Mesendoderm (in vitro differentiated cells): ENCODE results near the gene ARHGAP26.

Experiments used
- DNase-seq: peaks from one replicate; pipeline ENCODE4 v3.0.0; 2013
- H2AK5ac ChIP-seq: 2 replicates; pipeline ENCODE4 v1.6.1; 2013; ENCODE audit warnings: low read length, inconsistent platforms
- H2BK120ac ChIP-seq: 2 replicates; pipeline ENCODE4 v1.6.1; 2013; ENCODE audit warnings: low read depth, mild to moderate bottlenecking, low read length, moderate library complexity, mixed read lengths
- H2BK15ac ChIP-seq: replicated peaks from 2 replicates; pipeline ENCODE4 v1.6.1; 2013; ENCODE audit warnings: low read depth, mild to moderate bottlenecking, moderate library complexity
- H2BK5ac ChIP-seq: 2 replicates; pipeline ENCODE4 v1.6.1; 2013; ENCODE audit warnings: low read length, inconsistent platforms
- H3K18ac ChIP-seq: 2 replicates; pipeline ENCODE4 v1.6.1; 2013; ENCODE audit warnings: mild to moderate bottlenecking, low read length, mixed read lengths
- H3K23ac ChIP-seq: one replicate; pipeline ENCODE4 v1.6.1; 2013; ENCODE audit warnings: low read length
- H3K27ac ChIP-seq: 2 replicates; pipeline ENCODE4 v1.5.1; 2013; ENCODE audit warnings: low read depth, mild to moderate bottlenecking, inconsistent platforms, low read length, moderate library complexity
- H3K27me3 ChIP-seq: 2 replicates; pipeline ENCODE4 v1.6.1; 2013; ENCODE audit warnings: low read length, control low read depth, mild to moderate bottlenecking, inconsistent platforms; ENCODE audit not compliant: insufficient read depth, poor library complexity
- H3K36me3 ChIP-seq: 2 replicates; pipeline ENCODE4 v1.6.1; 2013; ENCODE audit warnings: low read length, inconsistent platforms; ENCODE audit not compliant: control insufficient read depth, insufficient read depth
- H3K4ac ChIP-seq: one replicate; pipeline ENCODE4 v1.6.1; 2013; ENCODE audit warnings: low read depth, mild to moderate bottlenecking, low read length, moderate library complexity
- H3K4me1 ChIP-seq: 2 replicates; pipeline ENCODE4 v1.6.1; 2013; ENCODE audit warnings: low read depth, low read length, inconsistent platforms; ENCODE audit not compliant: control insufficient read depth
- H3K4me2 ChIP-seq: 2 replicates; pipeline ENCODE4 v1.6.1; 2013; ENCODE audit warnings: low read length
- H3K4me3 ChIP-seq: 2 replicates; pipeline ENCODE4 v1.5.1; 2013; ENCODE audit warnings: mild to moderate bottlenecking, low read length
- H3K56ac ChIP-seq: one replicate; pipeline ENCODE4 v1.6.1; 2013; ENCODE audit warnings: low read length
- H3K79me1 ChIP-seq: 2 replicates; pipeline ENCODE4 v1.6.1; 2013; ENCODE audit warnings: low read length, inconsistent platforms
- H3K79me2 ChIP-seq: 2 replicates; pipeline ENCODE4 v1.6.1; 2013; ENCODE audit warnings: mild to moderate bottlenecking, low read length; ENCODE audit not compliant: control insufficient read depth, insufficient read depth
- H3K9ac ChIP-seq: 2 replicates; pipeline ENCODE4 v1.6.1; 2013; ENCODE audit warnings: low read length, inconsistent platforms
- H4K5ac ChIP-seq: one replicate; pipeline ENCODE4 v1.6.1; 2013; ENCODE audit warnings: low read length
- H4K8ac ChIP-seq: one replicate; pipeline ENCODE4 v1.6.1; 2013; ENCODE audit warnings: low read depth, mild to moderate bottlenecking, control low read depth, low read length, moderate library complexity
- WGBS: extraction: QIAGEN DNeasy Blood & Tissue Kit; methylation state at CpG from one replicate; pipeline ENCODE4 v1.1.7; 2013; ENCODE audit warnings: low lambda C conversion rate, missing lambda C conversion rate; ENCODE audit not compliant: insufficient coverage; ENCODE audit errors: extremely low coverage; 5-methylcytosine and 5-hydroxymethylcytosine counted together

Gene ARHGAP26

DNA sequence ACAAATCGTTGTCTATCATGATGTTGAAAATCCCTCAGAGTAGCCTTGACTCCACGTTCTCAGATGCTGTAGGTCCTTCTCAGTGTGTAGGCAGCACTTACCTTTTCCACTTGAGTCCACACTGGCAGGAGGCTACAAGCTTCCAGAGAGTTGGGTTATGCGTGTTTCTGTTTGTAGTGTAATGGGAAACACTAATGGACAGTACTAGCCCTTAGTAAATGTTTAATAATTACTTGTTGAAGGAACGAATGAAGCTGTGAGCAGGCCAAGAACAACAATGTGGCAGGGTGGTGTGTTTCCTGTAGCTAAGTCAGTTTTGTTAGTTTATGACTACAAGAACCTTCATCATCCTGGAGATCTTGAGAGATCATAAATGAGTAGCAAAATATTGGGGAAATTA lies 83.5 kb downstream of the ARHGAP26 start:
- H3K4me2 ChIP-seq: no peak overlapping the region
- no peak overlapping the region for H2AK5ac ChIP-seq
- H4K8ac ChIP-seq: no peak overlapping the region

DNA sequence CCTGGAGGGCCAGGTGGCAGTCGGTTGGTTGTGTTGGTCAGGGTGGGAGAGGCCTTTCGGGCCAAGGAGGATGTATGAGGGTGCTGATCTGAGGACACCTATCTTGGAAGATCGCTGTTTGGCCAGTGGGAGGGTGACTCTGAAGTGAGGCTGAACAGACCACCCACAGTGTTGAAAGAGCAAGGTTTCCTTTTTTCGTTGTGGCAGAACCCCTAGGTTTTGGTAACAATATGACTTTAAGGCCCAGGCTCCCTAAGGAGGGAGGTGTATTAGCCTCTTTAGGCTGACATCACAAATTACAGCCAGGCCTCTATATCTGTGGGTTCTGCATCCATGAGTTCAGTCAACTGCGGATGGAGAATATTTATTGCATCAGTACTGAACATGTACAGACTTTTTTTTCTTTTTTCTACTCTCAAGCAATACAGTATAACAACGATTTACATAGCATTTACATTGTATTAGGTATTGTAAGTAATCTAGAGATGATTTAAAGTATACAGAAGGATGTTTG lies 86.1 kb downstream of the ARHGAP26 start:
- H3K27me3 ChIP-seq: no peaks in the 10 kb centered on the region
- H4K8ac ChIP-seq: no peak overlapping the region
- H2AK5ac ChIP-seq: no peak overlapping the region
- no peak overlapping the region for H3K27ac ChIP-seq
- DNase-seq: no peak
- H3K4me1 ChIP-seq: peaks cover 2% of the 10 kb centered on the region
- H3K36me3 ChIP-seq: no peaks in the 10 kb centered on the region
- WGBS: no CpG with 5 or more reads among the region's 6 CpGs
- no peak overlapping the region for H2BK120ac ChIP-seq
- no peak overlapping the region for H3K4me3 ChIP-seq
- H3K4ac ChIP-seq: no peak overlapping the region
- no peak overlapping the region for H2BK5ac ChIP-seq
- no peak overlapping the region for H4K5ac ChIP-seq
- no peak overlapping the region for H3K56ac ChIP-seq
- no peak overlapping the region for H3K4me2 ChIP-seq
- no peak overlapping the region for H3K23ac ChIP-seq
- peaks cover 4% of the 10 kb centered on the region for H3K79me1 ChIP-seq
- no peak overlapping the region for H3K18ac ChIP-seq
- H2BK15ac ChIP-seq: no peak overlapping the region
- no peaks in the 10 kb centered on the region for H3K79me2 ChIP-seq
- no peak overlapping the region for H3K9ac ChIP-seq

More for the DNA sequence above, 83.5 kb downstream of the ARHGAP26 start:
- no peaks in the 10 kb centered on the region for H3K79me2 ChIP-seq
- WGBS: no CpG with 5 or more reads among the region's 4 CpGs
- H3K36me3 ChIP-seq: no peaks in the 10 kb centered on the region
- DNase-seq: no peak
- no peak overlapping the region for H2BK120ac ChIP-seq
- H3K4me3 ChIP-seq: no peak overlapping the region
- H3K9ac ChIP-seq: no peak overlapping the region
- peaks cover 4% of the 10 kb centered on the region for H3K79me1 ChIP-seq
- H2BK15ac ChIP-seq: no peak overlapping the region
- H3K27me3 ChIP-seq: no peaks in the 10 kb centered on the region
- H3K23ac ChIP-seq: no peak overlapping the region
- no peak overlapping the region for H3K18ac ChIP-seq
- no peak overlapping the region for H3K56ac ChIP-seq
- no peak overlapping the region for H2BK5ac ChIP-seq
- no peak overlapping the region for H4K5ac ChIP-seq
- peaks cover 7% of the 10 kb centered on the region for H3K4me1 ChIP-seq
- no peak overlapping the region for H3K27ac ChIP-seq
- H3K4ac ChIP-seq: no peak overlapping the region

DNA sequence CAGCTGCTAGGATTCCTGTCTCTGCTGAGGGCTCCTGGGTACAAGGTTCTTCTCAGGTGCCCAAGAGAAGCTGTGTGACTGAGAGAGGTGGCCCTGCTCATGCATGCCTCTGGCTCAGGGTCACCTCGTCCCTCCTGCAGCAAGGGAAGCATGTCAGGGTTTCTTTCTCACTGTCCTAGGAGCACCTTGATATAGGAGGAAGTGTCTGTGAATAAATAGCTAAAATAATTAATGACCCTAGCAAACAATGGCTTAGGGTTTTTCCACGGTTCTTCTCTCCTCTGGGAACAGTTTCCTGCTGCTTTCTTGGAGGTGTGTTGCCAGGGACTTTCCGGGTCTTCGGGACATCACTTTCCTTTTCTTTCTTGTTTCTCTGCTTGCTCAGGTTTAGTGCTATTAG lies 87.2 kb downstream of the ARHGAP26 start:
- Histone ChIP-seq H3K18ac (no peak overlapping the region), H3K4me2 (no peak overlapping the region), H3K4ac (no peak overlapping the region), H3K27ac (no peak overlapping the region), H2AK5ac (no peak overlapping the region), H3K79me1 (peaks cover 4% of the 10 kb centered on the region), H4K8ac (no peak overlapping the region), H4K5ac (no peak overlapping the region), H3K4me1 (peaks cover 1% of the 10 kb centered on the region), H3K56ac (no peak overlapping the region), H2BK120ac (no peak overlapping the region), H2BK5ac (no peak overlapping the region), H3K4me3 (no peak overlapping the region), H2BK15ac (no peak overlapping the region), H3K9ac (no peak overlapping the region), H3K23ac (no peak overlapping the region), H3K79me2 (no peaks in the 10 kb centered on the region), H3K27me3 (no peaks in the 10 kb centered on the region), H3K36me3 (no peaks in the 10 kb centered on the region)
- WGBS: no CpG with 5 or more reads among the region's 4 CpGs
- no peak for DNase-seq

DNA sequence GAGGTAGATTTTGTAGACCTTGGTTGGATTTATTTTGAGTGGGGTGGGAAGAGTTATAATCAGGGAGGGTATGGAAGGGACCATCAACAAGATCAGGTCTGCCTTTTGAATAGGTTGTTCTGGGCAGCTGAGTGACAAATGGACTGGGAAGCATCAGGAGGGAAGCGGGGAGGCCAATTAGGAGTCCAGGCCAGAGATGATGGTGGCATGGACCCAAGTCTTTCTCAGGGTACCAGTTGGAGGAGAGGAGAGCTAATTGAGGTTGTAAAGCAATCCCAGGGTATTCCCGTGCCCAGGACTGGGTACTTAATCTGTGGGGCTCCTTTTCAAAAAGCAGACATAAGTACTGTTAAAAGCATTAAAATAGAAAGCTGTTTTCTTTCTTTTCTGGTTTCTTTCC lies 88.9 kb downstream of the ARHGAP26 start:
- Histone ChIP-seq H3K27me3 (no peaks in the 10 kb centered on the region), H4K8ac (no peak overlapping the region), H2BK120ac (no peak overlapping the region), H4K5ac (no peak overlapping the region), H3K4ac (no peak overlapping the region), H3K4me2 (no peak overlapping the region), H3K4me3 (no peak overlapping the region), H3K27ac (no peak overlapping the region), H2BK15ac (no peak overlapping the region), H3K79me1 (peaks cover 2% of the 10 kb centered on the region), H3K56ac (no peak overlapping the region), H3K4me1 (peaks cover 1% of the 10 kb centered on the region), H2BK5ac (no peak overlapping the region), H3K79me2 (no peaks in the 10 kb centered on the region), H2AK5ac (no peak overlapping the region), H3K18ac (no peak overlapping the region), H3K36me3 (no peaks in the 10 kb centered on the region), H3K23ac (no peak overlapping the region), H3K9ac (no peak overlapping the region)
- WGBS: no CpG with 5 or more reads among the region's 2 CpGs
- DNase-seq: no peak

DNA sequence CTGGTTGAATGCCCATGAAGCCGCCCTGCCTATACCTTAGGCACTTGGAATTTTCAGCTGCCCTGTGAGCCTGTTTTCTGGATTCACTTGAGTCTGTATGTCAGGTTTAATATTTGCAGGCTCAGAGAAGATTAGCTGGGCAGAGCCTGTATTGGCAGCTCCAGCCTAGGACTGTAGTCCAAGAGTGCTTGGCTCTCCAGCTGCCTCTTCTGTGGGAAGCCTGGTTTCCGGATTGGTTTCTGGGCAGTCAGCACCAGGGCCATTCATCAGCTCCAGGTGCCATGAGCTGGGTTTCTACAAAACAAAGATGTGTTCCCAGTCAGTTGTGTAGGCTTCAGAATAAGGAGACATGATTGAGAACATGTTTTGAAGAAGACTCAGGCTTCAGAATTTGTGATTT lies 90.1 kb downstream of the ARHGAP26 start:
- no peak overlapping the region for H3K9ac ChIP-seq
- no peak overlapping the region for H2AK5ac ChIP-seq
- peaks cover 1% of the 10 kb centered on the region for H3K79me1 ChIP-seq
- H3K4me1 ChIP-seq: peaks cover 11% of the 10 kb centered on the region
- no peak overlapping the region for H3K23ac ChIP-seq
- no peak overlapping the region for H3K4me3 ChIP-seq
- no peak overlapping the region for H2BK120ac ChIP-seq
- H3K56ac ChIP-seq: no peak overlapping the region
- no peak overlapping the region for H2BK5ac ChIP-seq
- no peak overlapping the region for H3K4ac ChIP-seq
- H3K36me3 ChIP-seq: no peaks in the 10 kb centered on the region
- WGBS: no CpG with 5 or more reads among the region's 2 CpGs
- no peak overlapping the region for H3K27ac ChIP-seq
- H2BK15ac ChIP-seq: no peak overlapping the region
- no peak overlapping the region for H4K8ac ChIP-seq
- H3K27me3 ChIP-seq: no peaks in the 10 kb centered on the region
- H3K79me2 ChIP-seq: no peaks in the 10 kb centered on the region
- H3K18ac ChIP-seq: no peak overlapping the region
- no peak overlapping the region for H3K4me2 ChIP-seq
- H4K5ac ChIP-seq: no peak overlapping the region
- no peak for DNase-seq

DNA sequence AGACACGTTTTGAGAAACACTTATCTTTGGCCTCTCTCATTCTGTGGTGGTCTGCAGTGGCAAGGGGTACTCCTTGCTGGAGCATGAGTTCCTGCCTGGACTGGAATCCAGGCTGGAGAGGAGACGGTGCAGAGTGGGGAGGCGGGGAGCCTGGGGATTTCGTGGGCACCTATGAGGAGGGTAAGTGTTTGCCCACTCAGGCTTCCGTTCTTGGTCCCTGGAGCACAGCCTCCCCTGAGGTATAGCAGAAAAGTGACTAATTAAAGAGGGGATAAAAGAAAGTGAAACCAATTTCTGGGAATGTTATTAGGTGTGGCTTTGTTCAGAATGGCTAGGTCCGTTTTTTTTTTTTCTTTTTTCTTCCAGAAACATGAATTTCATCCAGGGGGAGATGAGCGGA lies 90.8 kb downstream of the ARHGAP26 start:
- H3K79me2 ChIP-seq: no peaks in the 10 kb centered on the region
- H3K27ac ChIP-seq: no peak overlapping the region
- no peak overlapping the region for H2BK5ac ChIP-seq
- no peak overlapping the region for H4K5ac ChIP-seq
- no peak overlapping the region for H3K23ac ChIP-seq
- peaks cover 11% of the 10 kb centered on the region for H3K4me1 ChIP-seq
- H2AK5ac ChIP-seq: no peak overlapping the region
- no peaks in the 10 kb centered on the region for H3K36me3 ChIP-seq
- H3K18ac ChIP-seq: no peak overlapping the region
- H4K8ac ChIP-seq: no peak overlapping the region
- no peak overlapping the region for H3K4me3 ChIP-seq
- H3K4ac ChIP-seq: no peak overlapping the region
- no peak for DNase-seq
- H3K27me3 ChIP-seq: no peaks in the 10 kb centered on the region
- H3K56ac ChIP-seq: peak overlapping the region; percentile 26
- no peaks in the 10 kb centered on the region for H3K79me1 ChIP-seq
- no peak overlapping the region for H2BK120ac ChIP-seq
- no peak overlapping the region for H3K4me2 ChIP-seq
- no CpG with 5 or more reads among the region's 7 CpGs for WGBS
- no peak overlapping the region for H2BK15ac ChIP-seq
- no peak overlapping the region for H3K9ac ChIP-seq
